Measurements from ENCODE around the gene ZNF638.

Gene ZNF638

DNA sequence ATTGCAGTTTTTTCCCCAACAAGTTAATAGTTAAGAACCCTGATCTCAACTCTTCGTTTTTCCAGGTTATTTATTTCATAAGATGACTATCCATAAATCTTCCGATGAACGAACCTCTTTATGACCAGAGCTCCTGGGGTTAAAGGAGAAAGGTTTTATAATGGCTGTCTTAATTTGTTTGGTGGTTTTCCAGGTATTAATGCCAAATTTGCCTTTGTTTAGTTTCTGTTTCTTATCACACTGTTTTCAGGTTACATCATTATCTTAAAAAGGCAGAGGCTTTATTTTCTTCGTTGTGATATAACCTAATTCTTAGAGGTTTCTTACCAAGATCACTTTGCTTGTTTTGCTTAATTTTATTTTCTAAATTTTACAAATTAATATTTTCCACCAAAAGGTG, 10.1 kb downstream of the ZNF638 start:
- Histone ChIP-seq H3K27me3 (no peaks in the 10 kb centered on the region), H3K9me3 (no peaks in the 10 kb centered on the region), H3K36me3 (no peaks in the 10 kb centered on the region), H3K27ac (no peak overlapping the region), H3K4me1 (peaks cover 0 to 82% (median 18%) of the 10 kb centered on the region in 4 donors), H3K4me3 (no peak overlapping the region)
- TF ChIP-seq CTCF (IDR thresholded peaks at IDR 0.05), result no peak
- DNase-seq, result no peak
- intact Hi-C loops (cut with DNase I; ENCODE audit: low total_unique reads), result no loop called here

DNA sequence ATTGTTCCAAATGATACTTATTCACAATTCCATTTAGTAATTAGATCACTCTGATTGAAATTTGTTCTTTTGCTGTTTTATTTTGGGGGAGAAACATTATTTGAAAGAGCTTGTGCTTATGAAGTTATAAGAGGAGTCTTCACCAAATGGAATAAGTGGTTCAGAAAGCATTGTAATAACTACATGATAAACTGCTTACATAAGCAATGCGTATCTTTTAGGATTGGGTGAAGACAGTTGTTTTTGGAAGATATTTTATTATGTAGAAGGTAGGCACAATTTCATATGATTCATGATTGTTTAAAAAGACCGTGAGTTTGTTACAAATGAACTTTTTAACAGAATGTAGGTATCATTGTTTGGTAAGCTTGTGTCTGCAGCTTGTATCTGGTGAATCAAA, 14.5 kb downstream of the ZNF638 start:
- DNase-seq, result no peak
- Histone ChIP-seq H3K4me3 (no peak overlapping the region), H3K9me3 (no peaks in the 10 kb centered on the region), H3K36me3 (peaks cover 11 to 19% (median 19%) of the 10 kb centered on the region in 3 donors), H3K27ac (no peak overlapping the region), H3K4me1 (peaks cover 0 to 39% (median 4%) of the 10 kb centered on the region in 4 donors), H3K27me3 (no peaks in the 10 kb centered on the region)
- no peak for TF ChIP-seq CTCF (IDR thresholded peaks at IDR 0.05)
- intact Hi-C loops (cut with DNase I; ENCODE audit: low total_unique reads), result no loop called here

DNA sequence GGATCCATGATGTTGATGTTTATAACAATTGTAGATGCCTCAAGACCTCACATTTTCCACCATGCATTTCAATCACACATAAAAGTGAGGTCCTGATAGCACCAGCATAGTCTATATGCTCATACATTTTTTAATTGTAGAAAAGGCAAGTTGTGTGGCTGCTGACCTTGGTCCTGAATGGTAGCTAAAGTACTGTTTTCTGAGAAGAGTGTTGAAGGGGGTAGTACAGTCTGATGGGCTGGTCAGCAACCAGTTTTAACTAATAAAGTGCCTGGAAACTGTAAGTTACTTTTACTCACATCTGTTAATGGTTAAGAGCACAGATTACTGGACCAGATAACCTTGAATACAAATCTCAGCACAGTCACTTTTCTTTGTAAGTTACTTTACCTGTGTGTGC, 15.9 kb downstream of the ZNF638 start:
- H3K4me1 ChIP-seq, result peaks cover 0 to 38% (median 6%) of the 10 kb centered on the region in 4 donors
- no peak for DNase-seq
- no peak overlapping the region for H3K4me3 ChIP-seq
- no peaks in the 10 kb centered on the region for H3K27me3 ChIP-seq
- H3K27ac ChIP-seq, result no peak overlapping the region
- no peak for TF ChIP-seq CTCF (IDR thresholded peaks at IDR 0.05)
- intact Hi-C loops (cut with DNase I; ENCODE audit: low total_unique reads), result no loop called here
- peaks cover 11 to 19% (median 19%) of the 10 kb centered on the region in 3 donors for H3K36me3 ChIP-seq
- no peaks in the 10 kb centered on the region for H3K9me3 ChIP-seq

DNA sequence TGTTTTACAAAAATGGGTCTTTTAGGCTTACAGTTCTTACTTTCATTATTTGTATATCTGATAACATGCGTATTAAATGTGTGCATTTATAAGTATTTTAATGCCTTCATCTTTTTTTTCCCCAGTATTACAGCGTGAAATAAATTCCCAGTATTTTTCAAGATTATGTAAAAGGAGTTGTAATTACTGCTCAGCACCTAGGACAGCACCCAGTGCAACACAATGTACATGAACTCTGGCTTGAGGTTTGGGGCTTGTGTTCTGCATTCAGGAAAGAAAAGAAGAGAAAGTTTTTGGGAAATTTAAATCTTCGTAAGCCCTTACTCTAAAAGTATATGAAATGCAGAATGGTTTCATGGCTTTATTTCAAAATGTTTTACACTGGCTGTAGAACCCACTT, 16.7 kb downstream of the ZNF638 start:
- intact Hi-C loops (cut with DNase I; ENCODE audit: low total_unique reads), result no loop called here
- peaks cover 11 to 19% (median 19%) of the 10 kb centered on the region in 3 donors for H3K36me3 ChIP-seq
- no peak overlapping the region for H3K4me3 ChIP-seq
- no peak for DNase-seq
- H3K27me3 ChIP-seq, result no peaks in the 10 kb centered on the region
- no peak overlapping the region for H3K27ac ChIP-seq
- peaks cover 0 to 36% (median 6%) of the 10 kb centered on the region in 4 donors for H3K4me1 ChIP-seq
- no peaks in the 10 kb centered on the region for H3K9me3 ChIP-seq
- no peak for TF ChIP-seq CTCF (IDR thresholded peaks at IDR 0.05)

DNA sequence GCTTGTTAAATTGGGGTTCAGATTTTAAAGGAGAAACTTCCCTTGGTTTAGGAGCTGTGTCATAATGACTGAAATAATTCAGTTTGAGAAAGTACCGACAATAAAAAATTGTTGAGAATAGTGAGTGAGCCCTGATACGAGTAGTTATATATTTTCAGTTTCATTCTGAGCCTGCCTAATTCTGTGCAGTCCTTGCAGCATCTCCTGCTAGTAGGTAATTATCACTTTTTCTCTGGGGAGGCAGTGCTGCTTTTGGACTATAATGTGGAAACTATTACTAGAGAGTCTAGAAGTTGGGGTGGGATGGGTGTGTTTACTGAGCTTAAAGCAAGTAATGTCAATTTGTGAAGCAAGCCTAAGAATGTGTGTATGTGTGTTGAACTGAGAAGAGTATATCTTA, 21.7 kb downstream of the ZNF638 start:
- H3K4me1 ChIP-seq, result peaks cover 0 to 27% (median 3%) of the 10 kb centered on the region in 4 donors
- intact Hi-C loops (cut with DNase I; ENCODE audit: low total_unique reads), result no loop called here
- H3K4me3 ChIP-seq, result no peak overlapping the region
- no peak for DNase-seq
- H3K36me3 ChIP-seq, result peaks cover 34 to 39% (median 35%) of the 10 kb centered on the region in 3 donors
- no peaks in the 10 kb centered on the region for H3K9me3 ChIP-seq
- no peak for TF ChIP-seq CTCF (IDR thresholded peaks at IDR 0.05)
- no peak overlapping the region for H3K27ac ChIP-seq
- H3K27me3 ChIP-seq, result no peaks in the 10 kb centered on the region
